Activated CD4-positive, alpha-beta T cell treated with anti-CD3 and anti-CD28 coated beads for 4 hours (primary cell): ENCODE results near the gene SYCE1.
"Not testable (repeated sequence)": the region's sequence is repeated elsewhere in the genome, so short reads cannot be mapped to it uniquely, and the experiment has no call there.

Experiments used
- DNase-seq, 2 donors: peaks; one replicate each; pipeline ENCODE4 v3.0.0-alpha.2; 2020

The SYCE1 gene

GRCh38 chr10:133555521-133555920, 9.9 kb downstream of the SYCE1 start:
- DNase-seq: no peak

GRCh38 chr10:133554600-133554999, 10.8 kb downstream of the SYCE1 start:
- DNase-seq: no peak

- DNase-seq: no peak
Observed at GRCh38 chr10:133544506-133544905, 20.9 kb downstream of the SYCE1 start.

GRCh38 chr10:133541441-133541975, 23.9 kb downstream of the SYCE1 start:
- not testable (repeated sequence) for DNase-seq

- DNase-seq: no peak
Observed at GRCh38 chr10:133537546-133538545, 27.5 kb downstream of the SYCE1 start.

GRCh38 chr10:133536198-133536597, 29.2 kb downstream of the SYCE1 start:
- no peak for DNase-seq

- no peak for DNase-seq
Observed at GRCh38 chr10:133534417-133534816, 31.0 kb downstream of the SYCE1 start.

- DNase-seq: no peak
Observed at GRCh38 chr10:133532871-133533270, 32.5 kb downstream of the SYCE1 start.

GRCh38 chr10:133530506-133530905, 34.9 kb downstream of the SYCE1 start:
- no peak for DNase-seq

GRCh38 chr10:133529576-133529946, 35.8 kb downstream of the SYCE1 start:
- no peak for DNase-seq

GRCh38 chr10:133528845-133529575, 36.4 kb downstream of the SYCE1 start:
- no peak for DNase-seq

GRCh38 chr10:133528296-133528844, 37.0 kb downstream of the SYCE1 start:
- no peak for DNase-seq

- DNase-seq: no peak
Observed at GRCh38 chr10:133527771-133528271, 37.6 kb downstream of the SYCE1 start.

- DNase-seq: no peak
Observed at GRCh38 chr10:133526957-133527588, 38.3 kb downstream of the SYCE1 start, which contains the start of gene CYP2E1. TSS of gene CYP2E1 (plus strand) at chr10:133527363. CDS start at chr10:133527396, 33 bp downstream.

GRCh38 chr10:133525444-133525843, 39.9 kb downstream of the SYCE1 start:
- no peak for DNase-seq

- no peak for DNase-seq
Observed at GRCh38 chr10:133523631-133524203, 41.7 kb downstream of the SYCE1 start.

GRCh38 chr10:133520193-133520738, 45.1 kb downstream of the SYCE1 start:
- DNase-seq: peak; percentile 85 to 91

- DNase-seq: not testable (repeated sequence)
Observed at GRCh38 chr10:133518517-133518916, 46.9 kb downstream of the SYCE1 start.

- DNase-seq: no peak
Observed at GRCh38 chr10:133516057-133516456, 49.3 kb downstream of the SYCE1 start.

- DNase-seq: no peak
Observed at GRCh38 chr10:133515471-133515870, 49.9 kb downstream of the SYCE1 start.

GRCh38 chr10:133511907-133512528, 53.4 kb downstream of the SYCE1 start:
- no peak for DNase-seq
